ENCODE data around the gene VSIG10L2.

The VSIG10L2 gene

GRCh38 chr11:125929445-125930075 lies 16.3 kb upstream of the VSIG10L2 start:
- DNase-seq (ENCODE audit: low read depth in 2 of 2), result no peak

GRCh38 chr11:125930076-125930450 lies 15.8 kb upstream of the VSIG10L2 start:
- no peak for DNase-seq (ENCODE audit: low read depth in 2 of 2)

- DNase-seq (ENCODE audit: low read depth in 2 of 2), result no peak
Measured at GRCh38 chr11:125931116-125931515, 14.7 kb upstream of the VSIG10L2 start.

GRCh38 chr11:125931668-125932067 lies 14.2 kb upstream of the VSIG10L2 start:
- DNase-seq (ENCODE audit: low read depth in 2 of 2), result no peak

- DNase-seq (ENCODE audit: low read depth in 2 of 2), result no peak
Measured at GRCh38 chr11:125932301-125932700, 13.5 kb upstream of the VSIG10L2 start.

- DNase-seq (ENCODE audit: low read depth in 2 of 2), result peak; percentile 31 to 35
Measured at GRCh38 chr11:125933030-125933813, 12.6 kb upstream of the VSIG10L2 start.

- no peak for DNase-seq (ENCODE audit: low read depth in 2 of 2)
Measured at GRCh38 chr11:125934473-125934872, 11.4 kb upstream of the VSIG10L2 start.

- DNase-seq (ENCODE audit: low read depth in 2 of 2), result no peak
Measured at GRCh38 chr11:125935056-125935455, 10.8 kb upstream of the VSIG10L2 start.

GRCh38 chr11:125935618-125936199 lies 10.1 kb upstream of the VSIG10L2 start:
- DNase-seq (ENCODE audit: low read depth in 2 of 2), result no peak

- no peak for DNase-seq (ENCODE audit: low read depth in 2 of 2)
Measured at GRCh38 chr11:125938418-125938817, 7.4 kb upstream of the VSIG10L2 start.

GRCh38 chr11:125939081-125939521 lies 6.7 kb upstream of the VSIG10L2 start:
- no peak for DNase-seq (ENCODE audit: low read depth in 2 of 2)

GRCh38 chr11:125940145-125940544 lies 5.7 kb upstream of the VSIG10L2 start:
- no peak for DNase-seq (ENCODE audit: low read depth in 2 of 2)

GRCh38 chr11:125941267-125941618 lies 4.6 kb upstream of the VSIG10L2 start:
- no peak for DNase-seq (ENCODE audit: low read depth in 2 of 2)

GRCh38 chr11:125941619-125942611 lies 3.9 kb upstream of the VSIG10L2 start:
- DNase-seq (ENCODE audit: low read depth in 2 of 2), result peak; percentile 22 to 25

- DNase-seq (ENCODE audit: low read depth in 2 of 2), result no peak
Measured at GRCh38 chr11:125942771-125943428, 2.9 kb upstream of the VSIG10L2 start.

GRCh38 chr11:125943661-125944349 lies 2.0 kb upstream of the VSIG10L2 start:
- no peak for DNase-seq (ENCODE audit: low read depth in 2 of 2)

- no peak for DNase-seq (ENCODE audit: low read depth in 2 of 2)
Measured at GRCh38 chr11:125944350-125945010, 1.4 kb upstream of the VSIG10L2 start.

- DNase-seq (ENCODE audit: low read depth in 2 of 2), result no peak
Measured at GRCh38 chr11:125945011-125945796, 640 bp upstream of the VSIG10L2 start.

GRCh38 chr11:125946712-125947418 lies 1.0 kb downstream of the VSIG10L2 start:
- DNase-seq (ENCODE audit: low read depth in 2 of 2), result no peak

All from stimulated activated CD8-positive, alpha-beta memory T cell treated with anti-CD3 and anti-CD28 coated beads, Interleukin-15, amount 100 ng/mL, for 48 hours (primary cell).